ENCODE results near the gene SLC35F2. TPM values are rescaled to one million over a fixed set of nuclear protein-coding genes. Genes with fewer than 3 reads are reported as not detected.
"Not testable (repeated sequence)": the region's sequence is repeated elsewhere in the genome, so short reads cannot be mapped to it uniquely, and the experiment has no call there.

Gene SLC35F2, protein sequence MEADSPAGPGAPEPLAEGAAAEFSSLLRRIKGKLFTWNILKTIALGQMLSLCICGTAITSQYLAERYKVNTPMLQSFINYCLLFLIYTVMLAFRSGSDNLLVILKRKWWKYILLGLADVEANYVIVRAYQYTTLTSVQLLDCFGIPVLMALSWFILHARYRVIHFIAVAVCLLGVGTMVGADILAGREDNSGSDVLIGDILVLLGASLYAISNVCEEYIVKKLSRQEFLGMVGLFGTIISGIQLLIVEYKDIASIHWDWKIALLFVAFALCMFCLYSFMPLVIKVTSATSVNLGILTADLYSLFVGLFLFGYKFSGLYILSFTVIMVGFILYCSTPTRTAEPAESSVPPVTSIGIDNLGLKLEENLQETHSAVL
- 10 to 100 TPM in 3 of 8 experiments, 1 to 10 TPM in 5; 2.2 to 22.8 (median 5.4) TPM for total RNA-seq

DNA sequence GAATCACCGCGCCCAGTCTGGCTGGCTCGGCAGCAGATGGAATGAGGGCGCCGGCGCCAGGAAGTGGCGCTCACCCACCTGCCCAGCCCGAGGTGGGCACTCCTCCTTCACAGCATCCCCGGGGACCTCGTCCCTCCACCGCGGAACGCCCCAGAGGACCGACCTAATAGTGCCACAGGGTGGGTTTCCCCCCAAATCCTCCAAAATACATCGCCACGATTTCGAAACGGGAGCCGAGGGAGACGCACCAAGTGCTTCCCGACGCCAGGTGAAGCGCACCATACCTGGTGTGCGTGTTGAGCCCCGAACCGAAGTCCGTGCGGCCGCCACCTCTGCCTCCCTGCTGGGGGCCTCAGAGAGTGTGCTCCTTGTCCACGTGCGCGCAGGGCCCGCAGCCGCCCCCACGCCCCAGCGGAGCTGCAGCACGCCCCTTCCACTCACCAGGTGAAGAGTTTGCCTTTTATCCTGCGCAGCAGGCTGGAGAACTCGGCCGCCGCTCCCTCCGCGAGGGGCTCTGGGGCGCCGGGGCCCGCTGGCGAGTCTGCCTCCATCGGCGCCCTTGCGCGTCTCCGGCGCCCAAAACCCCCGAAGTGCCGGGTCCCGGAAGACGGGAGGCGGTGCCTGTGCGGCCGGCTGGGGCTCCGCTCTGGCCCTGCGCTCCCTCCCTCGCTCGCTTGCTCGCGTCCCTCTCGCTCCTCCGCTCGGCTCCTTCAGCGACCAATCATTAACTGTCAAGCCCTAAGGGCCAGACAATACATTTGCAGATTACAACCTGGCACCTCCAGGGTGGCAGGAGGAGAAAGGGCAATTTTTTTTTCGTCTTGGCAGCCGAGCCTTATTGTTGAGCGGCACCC, at the start of gene SLC35F2:
SLC35F2 (minus strand) TSS at position 571 of the 854 bp plus-strand sequence; CDS start at position 551, 20 bp downstream.
- peak within 1 kb of the TSS; percentile 43 to 55 (median 48) for H3K4me3 ChIP-seq
- in situ Hi-C loops (cut with MboI; ENCODE audit: low pct_unique_long_range_greater_than_20kb in 2 of 9, low sequenced_read_pairs in 9 of 9, unreplicated experiment in 9 of 9), result no loop called here
- H3K27ac ChIP-seq, result no peak within 1 kb of the TSS
- 0% methylated on average over 2 to 15 of the region's 73 CpGs; no CpG with 5 or more reads in 3 of the 10 experiments for WGBS, 10 experiments
- peaks cover 0 to 2% of the 10 kb centered on the region in 2 donors for H3K4me1 ChIP-seq (replicated peaks in 1 of 2)
- ATAC-seq (replicated peaks in 6 of 8), result peak; percentile 90 to 95 (median 93)

DNA sequence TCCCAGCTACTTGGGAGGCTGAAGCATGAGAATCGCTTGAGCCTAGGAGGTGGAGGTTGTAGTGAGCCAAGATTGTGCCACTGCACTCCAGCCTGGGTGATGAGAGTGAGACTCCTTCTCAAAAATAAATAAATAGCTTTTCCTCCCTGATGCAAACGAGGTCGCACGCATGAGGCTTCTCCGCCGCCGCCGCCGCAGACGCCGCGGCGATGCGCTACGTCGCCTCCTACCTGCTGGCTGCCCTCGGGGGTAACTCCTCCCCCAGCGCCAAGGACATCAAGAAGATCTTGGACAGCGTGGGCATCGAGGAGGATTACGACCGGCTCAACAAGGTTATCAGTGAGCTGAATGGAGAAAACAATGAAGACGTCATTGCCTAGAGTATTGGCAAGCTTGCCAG, 49.6 kb upstream of the SLC35F2 start:
- no peak for ATAC-seq (replicated peaks in 6 of 8)
- Histone ChIP-seq H3K4me1 (replicated peaks in 1 of 2) (no peaks in the 10 kb centered on the region), H3K27ac (no peak overlapping the region), H3K4me3 (no peak overlapping the region)
- in situ Hi-C loops (cut with MboI; ENCODE audit: low pct_unique_long_range_greater_than_20kb in 2 of 9, low sequenced_read_pairs in 9 of 9, unreplicated experiment in 9 of 9), result no loop called here
- WGBS, 10 experiments, result 92 to 100% (median 93%) methylated on average over 1 to 19 of the region's 23 CpGs; no CpG with 5 or more reads in 7 of the 10 experiments

DNA sequence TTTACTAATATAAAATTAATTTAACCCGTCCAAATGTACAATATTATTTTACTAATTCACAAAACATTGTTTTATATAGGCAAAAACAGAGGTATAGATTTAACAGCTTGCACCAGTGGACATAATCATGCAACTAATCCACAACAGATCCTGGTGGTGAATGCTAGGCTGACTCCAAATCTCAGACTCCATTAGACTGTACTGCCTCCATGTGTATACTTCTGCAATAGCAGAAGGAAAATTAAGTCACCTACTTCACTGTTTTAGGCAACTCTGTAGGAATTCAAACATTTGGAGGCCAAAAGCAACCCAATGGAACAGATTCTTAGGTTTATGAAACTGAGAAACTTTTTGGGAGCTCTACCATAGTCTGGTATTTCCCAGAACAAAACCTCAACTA, 39.7 kb upstream of the SLC35F2 start:
- Histone ChIP-seq H3K4me1 (replicated peaks in 1 of 2) (no peaks in the 10 kb centered on the region), H3K4me3 (no peak overlapping the region), H3K27ac (no peak overlapping the region)
- peak in 4 of 8 experiments; percentile 34 to 75 (median 64) for ATAC-seq (replicated peaks in 6 of 8)
- in situ Hi-C loops (cut with MboI; ENCODE audit: low pct_unique_long_range_greater_than_20kb in 2 of 9, low sequenced_read_pairs in 9 of 9, unreplicated experiment in 9 of 9), result loop anchor here in 1 of 9 experiments (25.0 kb wide), 1 partner anchor 111 kb away; no protein-coding TSS in a partner anchor
- WGBS, 10 experiments, result 0 to 67% (median 21%) methylated on average over 1 of the region's 1 CpG; no CpG with 5 or more reads in 2 of the 10 experiments

DNA sequence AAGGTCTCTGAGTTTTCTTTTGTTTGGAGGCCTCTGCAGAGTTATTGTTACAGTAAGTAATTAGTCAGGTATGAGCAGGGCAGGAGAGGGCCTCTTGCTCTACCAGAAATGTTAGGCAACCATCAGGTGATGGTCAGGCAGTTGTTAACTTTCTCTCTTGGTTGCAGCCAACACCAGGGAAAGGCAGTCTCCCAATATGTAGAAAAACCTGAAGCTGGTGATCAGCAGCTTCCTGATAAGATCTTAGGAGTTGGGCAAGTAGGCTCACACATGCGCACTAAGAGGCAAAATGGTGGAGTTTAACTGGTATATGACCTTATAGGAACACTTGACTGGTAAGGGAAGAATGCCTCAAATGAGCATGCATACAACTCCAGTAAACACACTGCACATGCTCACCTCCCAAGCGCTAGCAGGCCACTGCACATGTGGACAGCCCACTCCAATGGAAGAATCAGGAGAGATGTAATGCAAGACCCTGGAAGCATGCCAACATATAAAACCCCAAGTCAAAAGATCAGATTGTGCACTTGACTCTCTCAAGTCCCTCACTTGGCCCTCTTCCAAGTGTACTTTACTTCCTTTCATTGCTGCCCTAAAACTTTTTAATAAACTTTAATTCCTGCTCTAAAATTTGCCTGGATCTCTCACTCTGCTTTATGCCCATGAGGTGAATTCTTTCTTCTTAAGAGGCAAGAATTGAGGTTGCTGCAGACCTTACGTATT, 23.7 kb upstream of the SLC35F2 start:
- Histone ChIP-seq H3K4me1 (replicated peaks in 1 of 2) (no peaks in the 10 kb centered on the region), H3K4me3 (no peak overlapping the region), H3K27ac (no peak overlapping the region)
- ATAC-seq (replicated peaks in 6 of 8), result no peak
- in situ Hi-C loops (cut with MboI; ENCODE audit: low pct_unique_long_range_greater_than_20kb in 2 of 9, low sequenced_read_pairs in 9 of 9, unreplicated experiment in 9 of 9), result loop anchor here in 1 of 9 experiments (25.0 kb wide), 1 partner anchor 95 kb away; no protein-coding TSS in a partner anchor
- WGBS, 10 experiments, result 69 to 100% (median 98%) methylated on average over 1 to 3 of the region's 3 CpGs; no CpG with 5 or more reads in 2 of the 10 experiments

DNA sequence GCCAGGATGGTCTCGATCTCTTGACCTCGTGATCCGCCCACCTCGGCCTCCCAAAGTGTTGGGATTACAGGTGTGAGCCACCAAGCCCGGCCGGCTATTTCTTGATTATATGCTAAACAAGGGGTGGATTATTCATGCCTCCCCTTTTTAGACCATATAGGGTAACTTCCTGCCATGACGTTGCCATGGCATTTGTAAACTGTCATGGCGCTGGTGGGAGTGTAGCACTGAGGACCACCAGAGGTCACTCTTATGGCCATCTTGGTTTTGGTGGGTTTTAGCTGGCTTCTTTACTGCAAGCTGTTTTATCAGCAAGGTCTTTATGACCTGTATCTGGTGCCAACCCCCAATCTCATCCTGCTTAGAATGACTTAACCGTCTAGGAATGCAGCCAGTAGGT, 22.9 kb upstream of the SLC35F2 start:
- H3K4me1 ChIP-seq (replicated peaks in 1 of 2); H3K4me3 ChIP-seq; ATAC-seq (replicated peaks in 6 of 8); H3K27ac ChIP-seq: not testable (repeated sequence)
- WGBS, 10 experiments, result 33 to 100% (median 93%) methylated on average over 1 to 3 of the region's 9 CpGs; no CpG with 5 or more reads in 1 of the 10 experiments
- in situ Hi-C loops (cut with MboI; ENCODE audit: low pct_unique_long_range_greater_than_20kb in 2 of 9, low sequenced_read_pairs in 9 of 9, unreplicated experiment in 9 of 9), result loop anchor here in 1 of 9 experiments (25.0 kb wide), 1 partner anchor 94 kb away; no protein-coding TSS in a partner anchor

DNA sequence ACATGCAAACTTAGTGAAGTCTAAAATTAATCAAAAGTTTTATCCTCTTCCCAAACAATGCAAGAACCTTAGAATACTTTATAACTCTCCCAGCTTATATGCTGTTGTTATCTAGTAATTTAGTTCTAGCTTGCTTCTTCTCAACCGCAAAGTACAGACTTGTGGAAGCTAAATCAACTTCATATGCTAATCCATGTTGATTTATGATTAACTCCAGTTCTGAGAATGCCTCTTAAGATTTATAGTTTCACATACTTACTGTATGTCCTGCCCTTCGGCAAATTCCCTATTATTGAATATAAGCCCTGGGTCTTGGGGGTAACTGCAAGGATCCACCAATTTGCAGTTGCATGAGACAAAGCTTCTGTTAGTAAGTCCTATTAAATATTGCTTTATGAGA, 17.6 kb upstream of the SLC35F2 start:
- Histone ChIP-seq H3K4me3 (no peak overlapping the region), H3K4me1 (replicated peaks in 1 of 2) (no peaks in the 10 kb centered on the region), H3K27ac (no peak overlapping the region)
- peak in 1 of 8 experiments; percentile 38 for ATAC-seq (replicated peaks in 6 of 8)
- in situ Hi-C loops (cut with MboI; ENCODE audit: low pct_unique_long_range_greater_than_20kb in 2 of 9, low sequenced_read_pairs in 9 of 9, unreplicated experiment in 9 of 9), result loop anchor here in 1 of 9 experiments (25.0 kb wide), 1 partner anchor 89 kb away; no protein-coding TSS in a partner anchor
- 36 to 100% (median 62%) methylated on average over 1 to 2 of the region's 2 CpGs for WGBS, 10 experiments

DNA sequence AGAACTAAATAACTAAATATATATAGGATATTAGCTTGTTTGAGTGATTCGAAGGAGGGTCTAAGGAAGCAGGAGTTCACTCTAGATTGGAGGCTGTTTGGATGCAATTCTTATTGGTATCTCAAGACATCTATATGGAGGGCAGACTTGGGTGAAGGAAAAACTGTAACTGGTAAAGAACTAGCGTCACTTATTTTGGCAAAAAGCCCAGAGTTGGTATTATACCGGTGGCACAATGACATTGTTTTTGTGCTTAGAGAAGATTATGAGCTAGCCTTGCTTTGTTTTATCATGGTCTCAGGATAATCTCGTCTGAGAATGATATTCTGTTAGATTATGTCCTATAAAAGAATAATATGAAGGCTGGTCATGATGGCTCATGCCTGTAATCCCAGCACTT, 6.0 kb upstream of the SLC35F2 start:
- Histone ChIP-seq H3K4me3 (no peak overlapping the region), H3K27ac (no peak overlapping the region), H3K4me1 (replicated peaks in 1 of 2) (no peaks in the 10 kb centered on the region)
- WGBS, 10 experiments, result 47 to 87% (median 68%) methylated on average over 1 to 4 of the region's 4 CpGs; no CpG with 5 or more reads in 1 of the 10 experiments
- in situ Hi-C loops (cut with MboI; ENCODE audit: low pct_unique_long_range_greater_than_20kb in 2 of 9, low sequenced_read_pairs in 9 of 9, unreplicated experiment in 9 of 9), result no loop called here
- ATAC-seq (replicated peaks in 6 of 8), result no peak

DNA sequence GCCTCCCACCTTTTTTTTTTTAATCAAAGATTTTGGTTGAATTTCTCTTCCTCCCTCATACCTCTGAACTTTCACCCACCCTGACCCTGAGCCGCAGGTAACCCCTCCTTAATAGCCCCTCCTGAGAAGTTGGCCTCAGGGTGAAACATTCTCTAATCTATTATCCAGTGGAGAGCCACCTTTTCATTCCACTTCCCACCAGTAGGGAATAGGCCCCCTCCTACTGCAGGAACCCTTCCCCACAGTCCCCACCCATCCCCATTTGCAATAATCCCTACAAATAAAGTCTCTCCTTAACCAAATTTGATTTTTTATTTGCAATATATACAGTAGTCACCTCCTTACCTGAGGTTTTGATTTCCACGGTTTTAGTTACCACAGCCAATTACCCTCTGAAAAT, 2.1 kb upstream of the SLC35F2 start:
- H3K4me3 ChIP-seq, result no peak overlapping the region
- in situ Hi-C loops (cut with MboI; ENCODE audit: low pct_unique_long_range_greater_than_20kb in 2 of 9, low sequenced_read_pairs in 9 of 9, unreplicated experiment in 9 of 9), result no loop called here
- H3K4me1 ChIP-seq (replicated peaks in 1 of 2), result peaks cover 0 to 2% of the 10 kb centered on the region in 2 donors
- WGBS, 10 experiments, result 50 to 100% (median 82%) methylated on average over 1 to 2 of the region's 2 CpGs; no CpG with 5 or more reads in 4 of the 10 experiments
- no peak overlapping the region for H3K27ac ChIP-seq
- no peak for ATAC-seq (replicated peaks in 6 of 8)

DNA sequence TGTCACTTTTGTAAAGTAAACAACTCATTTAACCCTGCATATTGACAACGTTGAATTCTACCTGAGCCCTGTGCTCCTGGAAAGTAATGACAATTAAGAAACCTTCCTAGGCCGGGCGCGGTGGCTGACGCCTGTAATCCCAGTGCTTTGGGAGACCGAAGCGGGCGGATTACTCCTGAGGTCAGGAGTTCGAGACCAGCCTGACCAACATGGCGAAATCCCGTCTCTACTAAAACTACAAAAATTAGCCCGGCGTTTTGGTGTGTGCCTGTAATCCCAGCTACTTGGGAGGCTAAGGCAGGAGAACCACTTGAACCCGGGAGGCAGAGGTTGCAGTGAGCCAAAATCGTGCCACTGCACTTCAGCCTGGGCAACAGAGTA, 1.6 kb upstream of the SLC35F2 start:
- WGBS, 10 experiments, result 17 to 94% (median 87%) methylated on average over 1 to 15 of the region's 15 CpGs
- H3K4me3 ChIP-seq; H3K27ac ChIP-seq; in situ Hi-C loops (cut with MboI; ENCODE audit: low pct_unique_long_range_greater_than_20kb in 2 of 9, low sequenced_read_pairs in 9 of 9, unreplicated experiment in 9 of 9); H3K4me1 ChIP-seq (replicated peaks in 1 of 2); ATAC-seq (replicated peaks in 6 of 8): not testable (repeated sequence)

DNA sequence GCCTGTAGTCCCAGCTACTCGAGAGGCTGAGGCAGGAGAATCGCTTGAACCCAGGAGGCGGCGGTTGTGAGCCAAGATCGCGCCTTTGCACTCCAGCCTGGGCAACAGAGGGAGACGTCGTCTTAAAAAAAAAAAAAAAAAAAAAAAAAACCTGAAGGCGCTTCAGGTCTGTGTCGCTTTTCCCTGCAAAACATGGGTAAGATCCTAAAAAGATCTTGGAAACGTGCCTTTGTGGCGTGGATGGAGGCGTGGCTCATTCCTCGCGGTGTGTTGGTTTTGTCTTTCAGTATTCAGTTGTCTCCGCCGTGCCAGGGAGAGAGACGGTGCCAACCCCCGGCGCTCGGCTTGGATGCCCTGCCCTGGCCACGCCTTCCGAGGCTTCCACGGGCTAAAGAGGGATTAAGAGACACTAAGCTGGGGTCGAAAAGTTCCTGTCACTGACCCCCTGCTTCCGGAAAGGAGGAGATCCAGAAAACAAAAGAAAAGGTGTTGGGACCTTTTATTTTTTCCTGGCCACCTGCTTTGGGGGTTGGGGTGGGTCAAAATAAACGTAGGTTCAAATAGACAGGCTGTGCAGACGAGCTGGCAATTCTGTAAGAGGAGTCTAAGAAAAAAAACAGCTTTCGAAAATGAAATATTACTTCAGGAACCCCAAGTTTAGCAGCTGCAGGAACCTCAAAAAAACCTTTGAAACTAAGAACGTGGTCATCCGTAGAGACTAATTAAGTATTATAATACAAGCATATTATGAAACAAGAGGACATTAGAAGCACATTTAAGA, 1.1 kb upstream of the SLC35F2 start:
- Histone ChIP-seq H3K4me1 (replicated peaks in 1 of 2) (peaks cover 0 to 2% of the 10 kb centered on the region in 2 donors), H3K4me3 (peak overlapping the region; percentile 43 to 55 (median 48)), H3K27ac (no peak overlapping the region)
- 0 to 35% (median 13%) methylated on average over 5 to 19 of the region's 31 CpGs for WGBS, 10 experiments
- ATAC-seq (replicated peaks in 6 of 8), result peak in 6 of 8 experiments; percentile 1 to 18 (median 3)
- in situ Hi-C loops (cut with MboI; ENCODE audit: low pct_unique_long_range_greater_than_20kb in 2 of 9, low sequenced_read_pairs in 9 of 9, unreplicated experiment in 9 of 9), result no loop called here

DNA sequence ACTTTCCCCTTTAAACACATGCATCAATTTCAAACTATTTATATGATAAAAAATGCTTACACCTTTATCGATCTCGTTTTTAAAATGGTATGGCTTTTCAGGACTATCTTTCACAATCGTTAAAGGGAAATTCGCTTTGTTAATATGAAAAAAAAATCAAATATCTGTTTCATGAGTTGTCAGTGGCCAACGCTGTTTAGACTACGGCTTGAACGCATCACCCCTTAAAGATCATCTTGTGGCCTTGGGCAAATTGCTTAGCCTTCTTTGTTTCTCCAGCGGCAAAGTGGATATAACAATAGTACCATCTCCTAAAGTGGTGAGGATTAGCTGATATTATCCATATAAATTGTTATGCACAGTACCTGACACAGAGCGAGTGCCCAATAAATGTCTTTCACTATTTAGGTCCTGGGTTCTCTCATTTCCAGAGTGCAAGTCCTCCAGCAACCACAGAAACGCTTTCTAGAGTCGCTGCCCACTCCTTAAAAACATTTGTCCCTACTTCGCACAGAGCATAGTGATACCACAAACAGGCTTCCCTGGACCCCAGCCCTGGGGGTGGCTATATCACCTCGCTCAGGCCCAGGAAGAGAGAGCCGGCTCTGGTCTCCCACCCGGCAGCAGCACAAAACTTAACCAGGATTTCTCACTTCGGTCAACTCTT, 904 bp downstream of the SLC35F2 start:
- no peak overlapping the region for H3K27ac ChIP-seq
- H3K4me3 ChIP-seq, result peak overlapping the region; percentile 43 to 55 (median 48)
- H3K4me1 ChIP-seq (replicated peaks in 1 of 2), result peaks cover 0 to 2% of the 10 kb centered on the region in 2 donors
- in situ Hi-C loops (cut with MboI; ENCODE audit: low pct_unique_long_range_greater_than_20kb in 2 of 9, low sequenced_read_pairs in 9 of 9, unreplicated experiment in 9 of 9), result no loop called here
- ATAC-seq (replicated peaks in 6 of 8), result peak in 1 of 8 experiments; percentile 10
- WGBS, 10 experiments, result 0 to 57% (median 20%) methylated on average over 2 to 11 of the region's 16 CpGs
